ENCODE data around the gene OPN1MW.

DNA sequence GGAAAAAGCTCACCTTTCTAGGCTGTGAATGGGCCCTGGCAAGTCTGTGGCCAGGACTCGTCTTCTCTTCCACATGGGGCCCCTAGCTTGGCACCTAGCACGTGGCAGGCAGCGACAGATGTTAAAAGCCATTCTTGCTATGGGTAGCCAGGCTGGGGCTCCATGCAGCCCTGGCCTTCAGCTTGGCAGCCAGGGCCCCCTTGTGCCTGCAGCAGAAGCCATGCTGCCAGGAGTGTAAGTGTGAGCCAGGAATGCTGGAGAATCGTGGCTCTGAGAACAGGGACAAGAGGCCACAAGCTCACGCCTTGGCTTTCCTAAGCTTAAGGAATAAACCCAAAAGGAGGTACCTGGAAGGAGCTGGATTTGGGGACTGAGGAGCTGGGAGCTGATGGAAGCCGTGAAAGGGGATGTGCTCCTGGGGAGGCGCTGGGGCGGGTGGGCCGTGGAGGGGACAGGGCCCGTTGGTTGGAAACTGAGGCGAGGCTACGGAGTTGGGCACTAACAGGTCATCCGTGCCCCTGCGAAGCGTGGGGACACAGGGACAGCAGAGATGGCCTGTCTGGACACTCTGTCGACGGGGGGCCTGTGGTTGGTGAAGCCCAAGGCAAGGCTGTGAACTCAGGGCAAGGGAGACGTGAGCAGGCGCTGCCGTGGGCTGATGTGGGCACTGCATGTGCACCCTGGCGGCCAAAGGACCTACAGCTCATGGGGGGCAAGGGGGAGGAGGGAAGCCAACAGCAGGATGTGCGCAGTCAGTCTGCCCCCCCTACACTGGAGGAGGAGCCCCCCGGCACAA lies 39.2 kb upstream of the OPN1MW start:
- TF ChIP-seq POLR2A (IDR thresholded peaks at IDR 0.05; ENCODE audit: low read length) (no peak), GATA1 (IDR thresholded peaks at IDR 0.05; ENCODE audit: low read depth, low read length) (no peak)

All from erythroblast (primary cell).